ENCODE results near the gene ZNF845.
"Not testable (repeated sequence)": the region's sequence is repeated elsewhere in the genome, so short reads cannot be mapped to it uniquely, and the experiment has no call there.

Gene ZNF845

GRCh38 chr19:53374743-53375142 is 41.2 kb downstream of the ZNF845 start:
- no peaks in the 10 kb centered on the region for H3K27me3 ChIP-seq (ENCODE audit: control insufficient read depth in 2 of 2, insufficient read depth in 2 of 2, low read length in 2 of 2)
- H3K4me3 ChIP-seq (ENCODE audit: low read length in 2 of 2) = no peak overlapping the region
- no peak overlapping the region for H3K27ac ChIP-seq (ENCODE audit: low read depth in 2 of 2, low read length in 2 of 2)
- peaks cover 0 to 2% of the 10 kb centered on the region in 2 donors for H3K9me3 ChIP-seq (ENCODE audit: control insufficient read depth in 2 of 2, low read length in 2 of 2)
- no peak overlapping the region for H3K9ac ChIP-seq (ENCODE audit: low read depth in 1 of 2, low read length in 2 of 2)
- no peaks in the 10 kb centered on the region for H3K4me1 ChIP-seq (ENCODE audit: control insufficient read depth in 2 of 2, insufficient read depth in 2 of 2, low read length in 2 of 2)
- H3K36me3 ChIP-seq (ENCODE audit: control insufficient read depth in 2 of 2, insufficient read depth in 2 of 2, low read length in 2 of 2) = peaks cover 26 to 44% of the 10 kb centered on the region in 2 donors

GRCh38 chr19:53381376-53381775 is 47.8 kb downstream of the ZNF845 start:
- no peaks in the 10 kb centered on the region for H3K27me3 ChIP-seq (ENCODE audit: control insufficient read depth in 2 of 2, insufficient read depth in 2 of 2, low read length in 2 of 2)
- no peak overlapping the region for H3K9ac ChIP-seq (ENCODE audit: low read depth in 1 of 2, low read length in 2 of 2)
- H3K27ac ChIP-seq (ENCODE audit: low read depth in 2 of 2, low read length in 2 of 2) = no peak overlapping the region
- peaks cover 26 to 43% of the 10 kb centered on the region in 2 donors for H3K9me3 ChIP-seq (ENCODE audit: control insufficient read depth in 2 of 2, low read length in 2 of 2)
- peaks cover 29 to 36% of the 10 kb centered on the region in 2 donors for H3K36me3 ChIP-seq (ENCODE audit: control insufficient read depth in 2 of 2, insufficient read depth in 2 of 2, low read length in 2 of 2)
- H3K4me3 ChIP-seq (ENCODE audit: low read length in 2 of 2) = no peak overlapping the region
- no peaks in the 10 kb centered on the region for H3K4me1 ChIP-seq (ENCODE audit: control insufficient read depth in 2 of 2, insufficient read depth in 2 of 2, low read length in 2 of 2)

GRCh38 chr19:53388168-53388567 is 54.6 kb downstream of the ZNF845 start:
- Histone ChIP-seq H3K9ac (ENCODE audit: low read depth in 1 of 2, low read length in 2 of 2) (no peak overlapping the region), H3K27ac (ENCODE audit: low read depth in 2 of 2, low read length in 2 of 2) (no peak overlapping the region), H3K36me3 (ENCODE audit: control insufficient read depth in 2 of 2, insufficient read depth in 2 of 2, low read length in 2 of 2) (peaks cover 0 to 5% of the 10 kb centered on the region in 2 donors), H3K27me3 (ENCODE audit: control insufficient read depth in 2 of 2, insufficient read depth in 2 of 2, low read length in 2 of 2) (no peaks in the 10 kb centered on the region), H3K4me1 (ENCODE audit: control insufficient read depth in 2 of 2, insufficient read depth in 2 of 2, low read length in 2 of 2) (no peaks in the 10 kb centered on the region), H3K4me3 (ENCODE audit: low read length in 2 of 2) (no peak overlapping the region), H3K9me3 (ENCODE audit: control insufficient read depth in 2 of 2, low read length in 2 of 2) (peaks cover 20 to 21% of the 10 kb centered on the region in 2 donors)

- Histone ChIP-seq H3K27ac (ENCODE audit: low read depth in 2 of 2, low read length in 2 of 2) (no peak overlapping the region), H3K36me3 (ENCODE audit: control insufficient read depth in 2 of 2, insufficient read depth in 2 of 2, low read length in 2 of 2) (peaks cover 0 to 5% of the 10 kb centered on the region in 2 donors), H3K9ac (ENCODE audit: low read depth in 1 of 2, low read length in 2 of 2) (no peak overlapping the region), H3K4me3 (ENCODE audit: low read length in 2 of 2) (no peak overlapping the region), H3K27me3 (ENCODE audit: control insufficient read depth in 2 of 2, insufficient read depth in 2 of 2, low read length in 2 of 2) (no peaks in the 10 kb centered on the region), H3K4me1 (ENCODE audit: control insufficient read depth in 2 of 2, insufficient read depth in 2 of 2, low read length in 2 of 2) (peaks cover under 1 to 1% of the 10 kb centered on the region in 2 donors), H3K9me3 (ENCODE audit: control insufficient read depth in 2 of 2, low read length in 2 of 2) (peaks cover 18 to 20% of the 10 kb centered on the region in 2 donors)
These were observed 55.4 kb downstream of the ZNF845 start for GRCh38 chr19:53388904-53389303.

GRCh38 chr19:53389571-53389970 is 56.0 kb downstream of the ZNF845 start:
- Histone ChIP-seq H3K36me3 (ENCODE audit: control insufficient read depth in 2 of 2, insufficient read depth in 2 of 2, low read length in 2 of 2) (peaks cover 0 to 5% of the 10 kb centered on the region in 2 donors), H3K4me3 (ENCODE audit: low read length in 2 of 2) (no peak overlapping the region), H3K9ac (ENCODE audit: low read depth in 1 of 2, low read length in 2 of 2) (no peak overlapping the region), H3K9me3 (ENCODE audit: control insufficient read depth in 2 of 2, low read length in 2 of 2) (peaks cover 13 to 17% of the 10 kb centered on the region in 2 donors), H3K27ac (ENCODE audit: low read depth in 2 of 2, low read length in 2 of 2) (no peak overlapping the region), H3K4me1 (ENCODE audit: control insufficient read depth in 2 of 2, insufficient read depth in 2 of 2, low read length in 2 of 2) (peaks cover 5 to 6% of the 10 kb centered on the region in 2 donors), H3K27me3 (ENCODE audit: control insufficient read depth in 2 of 2, insufficient read depth in 2 of 2, low read length in 2 of 2) (no peaks in the 10 kb centered on the region)

GRCh38 chr19:53389978-53390377 is 56.4 kb downstream of the ZNF845 start:
- Histone ChIP-seq H3K4me1 (ENCODE audit: control insufficient read depth in 2 of 2, insufficient read depth in 2 of 2, low read length in 2 of 2) (peaks cover 7 to 8% of the 10 kb centered on the region in 2 donors), H3K9me3 (ENCODE audit: control insufficient read depth in 2 of 2, low read length in 2 of 2) (peaks cover 10 to 17% of the 10 kb centered on the region in 2 donors), H3K27ac (ENCODE audit: low read depth in 2 of 2, low read length in 2 of 2) (no peak overlapping the region), H3K9ac (ENCODE audit: low read depth in 1 of 2, low read length in 2 of 2) (no peak overlapping the region), H3K27me3 (ENCODE audit: control insufficient read depth in 2 of 2, insufficient read depth in 2 of 2, low read length in 2 of 2) (no peaks in the 10 kb centered on the region), H3K36me3 (ENCODE audit: control insufficient read depth in 2 of 2, insufficient read depth in 2 of 2, low read length in 2 of 2) (peaks cover 0 to 5% of the 10 kb centered on the region in 2 donors), H3K4me3 (ENCODE audit: low read length in 2 of 2) (no peak overlapping the region)

- H3K27me3 ChIP-seq (ENCODE audit: control insufficient read depth in 2 of 2, insufficient read depth in 2 of 2, low read length in 2 of 2) = no peaks in the 10 kb centered on the region
- peak overlapping the region; percentile 81 to 91 for H3K9ac ChIP-seq (ENCODE audit: low read depth in 1 of 2, low read length in 2 of 2)
- H3K4me1 ChIP-seq (ENCODE audit: control insufficient read depth in 2 of 2, insufficient read depth in 2 of 2, low read length in 2 of 2) = peaks cover 7 to 8% of the 10 kb centered on the region in 2 donors
These were observed 61.0 kb downstream of the ZNF845 start for GRCh38 chr19:53394522-53394973.

GRCh38 chr19:53394974-53395839 is 61.7 kb downstream of the ZNF845 start, which contains the start of gene ZNF765:
Gene ZNF765, plus strand, starts transcription at chr19:53395149. Its CDS starts 2,867 bp downstream, at chr19:53398016.
- Histone ChIP-seq H3K36me3 (ENCODE audit: control insufficient read depth in 2 of 2, insufficient read depth in 2 of 2, low read length in 2 of 2) (peaks cover 5 to 13% of the 10 kb centered on the region in 2 donors), H3K4me1 (ENCODE audit: control insufficient read depth in 2 of 2, insufficient read depth in 2 of 2, low read length in 2 of 2) (peaks cover 7 to 8% of the 10 kb centered on the region in 2 donors), H3K27me3 (ENCODE audit: control insufficient read depth in 2 of 2, insufficient read depth in 2 of 2, low read length in 2 of 2) (no peaks in the 10 kb centered on the region), H3K4me3 (ENCODE audit: low read length in 2 of 2) (peak within 1 kb of the TSS; percentile 88 to 89), H3K9me3 (ENCODE audit: control insufficient read depth in 2 of 2, low read length in 2 of 2) (no peaks in the 10 kb centered on the region), H3K27ac (ENCODE audit: low read depth in 2 of 2, low read length in 2 of 2) (peak within 1 kb of the TSS; percentile 83 to 88), H3K9ac (ENCODE audit: low read depth in 1 of 2, low read length in 2 of 2) (peak within 1 kb of the TSS; percentile 84 to 91)

More at GRCh38 chr19:53394522-53394973, 61.0 kb downstream of the ZNF845 start:
- H3K36me3 ChIP-seq (ENCODE audit: control insufficient read depth in 2 of 2, insufficient read depth in 2 of 2, low read length in 2 of 2) = peaks cover 0 to 6% of the 10 kb centered on the region in 2 donors
- peak overlapping the region; percentile 88 to 89 for H3K4me3 ChIP-seq (ENCODE audit: low read length in 2 of 2)
- peak overlapping the region; percentile 72 to 83 for H3K27ac ChIP-seq (ENCODE audit: low read depth in 2 of 2, low read length in 2 of 2)
- peaks cover 0 to 2% of the 10 kb centered on the region in 2 donors for H3K9me3 ChIP-seq (ENCODE audit: control insufficient read depth in 2 of 2, low read length in 2 of 2)

- not testable (repeated sequence) for H3K4me1 ChIP-seq (ENCODE audit: control insufficient read depth in 2 of 2, insufficient read depth in 2 of 2, low read length in 2 of 2); H3K9me3 ChIP-seq (ENCODE audit: control insufficient read depth in 2 of 2, low read length in 2 of 2); H3K27me3 ChIP-seq (ENCODE audit: control insufficient read depth in 2 of 2, insufficient read depth in 2 of 2, low read length in 2 of 2)
- H3K9ac ChIP-seq (ENCODE audit: low read depth in 1 of 2, low read length in 2 of 2) = peak overlapping the region; percentile 84 to 91
- peak overlapping the region; percentile 88 to 89 for H3K4me3 ChIP-seq (ENCODE audit: low read length in 2 of 2)
- H3K36me3 ChIP-seq (ENCODE audit: control insufficient read depth in 2 of 2, insufficient read depth in 2 of 2, low read length in 2 of 2) = peaks cover 12 to 19% of the 10 kb centered on the region in 2 donors
- H3K27ac ChIP-seq (ENCODE audit: low read depth in 2 of 2, low read length in 2 of 2) = peak overlapping the region; percentile 83 to 88
These were observed 62.4 kb downstream of the ZNF845 start for GRCh38 chr19:53395840-53396524.

GRCh38 chr19:53396525-53396868 is 62.9 kb downstream of the ZNF845 start:
- no peak overlapping the region for H3K27ac ChIP-seq (ENCODE audit: low read depth in 2 of 2, low read length in 2 of 2)
- peaks cover under 1 to 3% of the 10 kb centered on the region in 2 donors for H3K9me3 ChIP-seq (ENCODE audit: control insufficient read depth in 2 of 2, low read length in 2 of 2)
- H3K4me1 ChIP-seq (ENCODE audit: control insufficient read depth in 2 of 2, insufficient read depth in 2 of 2, low read length in 2 of 2) = peaks cover 7 to 8% of the 10 kb centered on the region in 2 donors
- no peak overlapping the region for H3K9ac ChIP-seq (ENCODE audit: low read depth in 1 of 2, low read length in 2 of 2)
- peaks cover 13 to 21% of the 10 kb centered on the region in 2 donors for H3K36me3 ChIP-seq (ENCODE audit: control insufficient read depth in 2 of 2, insufficient read depth in 2 of 2, low read length in 2 of 2)
- no peaks in the 10 kb centered on the region for H3K27me3 ChIP-seq (ENCODE audit: control insufficient read depth in 2 of 2, insufficient read depth in 2 of 2, low read length in 2 of 2)
- H3K4me3 ChIP-seq (ENCODE audit: low read length in 2 of 2) = peak overlapping the region in 1 of 2 donors; percentile 88
